Uterus (tissue), 4 donors: ENCODE measurements around the gene CD28. TPM values are rescaled to one million over a fixed set of nuclear protein-coding genes. Genes with fewer than 3 reads are reported as not detected.

Experiments used
- DNase-seq, 2 donors: peaks; one replicate each; pipeline ENCODE4 v3.0.0-alpha.2; 2019 to 2020
- H3K27ac ChIP-seq, 2 donors: fragments of 200-600 bp; sonication (generic); 1 replicate in 1 of 2; 2 replicates in 1 of 2; pipeline ENCODE4 v1.5.1; 2016 to 2018
- H3K27me3 ChIP-seq, 2 donors: fragments of 200-600 bp; sonication (generic); one replicate each; pipeline ENCODE4 v1.5.1; 2018 to 2019; ENCODE audit warnings: control low read depth in 1 of 2
- H3K36me3 ChIP-seq, 2 donors: fragments of 200-600 bp; sonication (generic); one replicate each; pipeline ENCODE4 v1.5.1; 2019; ENCODE audit warnings: control low read depth in 1 of 2
- H3K4me1 ChIP-seq, 2 donors: fragments of 200-600 bp; sonication (generic); one replicate each; pipeline ENCODE4 v1.5.1; 2018 to 2019; ENCODE audit warnings: control low read depth in 1 of 2
- H3K4me3 ChIP-seq, 2 donors: fragments of 200-600 bp; sonication (generic); 1 replicate in 1 of 2; 2 replicates in 1 of 2; pipeline ENCODE4 v1.5.1; 2018 to 2019; ENCODE audit warnings: mild to moderate bottlenecking in 1 of 2
- H3K9me3 ChIP-seq, 2 donors: fragments of 200-600 bp; sonication (generic); one replicate each; pipeline ENCODE4 v1.5.1; 2019; ENCODE audit warnings: control low read depth in 1 of 2
- CTCF ChIP-seq, 4 experiments: fragments of 200-600 bp in 2 of 4; fragments of 450-650 bp in 2 of 4; sonication (generic) in 2 of 4; IDR thresholded peaks; one replicate each; pipeline ENCODE4 v1.5.1; 2016 to 2019; ENCODE audit warnings: antibody characterized with exemption in 4 of 4, mild to moderate bottlenecking in 2 of 4, moderate library complexity in 1 of 4
- POLR2A ChIP-seq, 2 donors: fragments of 450-650 bp; IDR thresholded peaks; one replicate each; pipeline ENCODE4 v1.6.1; 2016; ENCODE audit warnings: antibody characterized with exemption in 2 of 2, mild to moderate bottlenecking in 1 of 2, moderate library complexity in 1 of 2
- intact Hi-C: fragments of 100-400 bp; cut with DNase I; formaldehyde crosslinking; loops from one replicate; pipeline ENCODE4 v1.15.1; 2023; ENCODE audit warnings: low total_unique reads
- total RNA-seq, 4 donors: library from RNA; depleted of rRNA in 3 of 4; stranded (reverse); fragments of >200 nt in 3 of 4; gene quantifications; one replicate each; pipeline versions ENCODE4 v1.1.0 to v1.2.4, GENCODE V29; 2014 to 2023
- donor health status: DM: yes; HTN: yes; CAD: no.

CD28 gene
- total RNA-seq, 4 donors from 2014 or later, result 0.49 to 7.4 (median 1.5) TPM; not detected in 1

GRCh38 chr2:203732092-203732952, 25.9 kb downstream of the CD28 start:
- Histone ChIP-seq H3K4me3 (no peak overlapping the region), H3K27ac (no peak overlapping the region), H3K9me3 (no peaks in the 10 kb centered on the region), H3K36me3 (no peaks in the 10 kb centered on the region), H3K4me1 (no peaks in the 10 kb centered on the region), H3K27me3 (no peaks in the 10 kb centered on the region)
- TF ChIP-seq POLR2A (IDR thresholded peaks at IDR 0.05) (no peak), CTCF (IDR thresholded peaks at IDR 0.05) (no peak)
- intact Hi-C loops, result no loop called here
- no peak for DNase-seq

- intact Hi-C loops, result no loop called here
- no peak for DNase-seq
- Histone ChIP-seq H3K4me1 (no peaks in the 10 kb centered on the region), H3K27ac (no peak overlapping the region), H3K27me3 (no peaks in the 10 kb centered on the region), H3K36me3 (no peaks in the 10 kb centered on the region), H3K4me3 (no peak overlapping the region), H3K9me3 (no peaks in the 10 kb centered on the region)
- no peak for TF ChIP-seq POLR2A (IDR thresholded peaks at IDR 0.05)
- no peak for TF ChIP-seq CTCF (IDR thresholded peaks at IDR 0.05)
Measured at GRCh38 chr2:203732953-203733510, 26.6 kb downstream of the CD28 start.

- Histone ChIP-seq H3K36me3 (no peaks in the 10 kb centered on the region), H3K4me3 (no peak overlapping the region), H3K4me1 (no peaks in the 10 kb centered on the region), H3K27ac (no peak overlapping the region), H3K27me3 (no peaks in the 10 kb centered on the region), H3K9me3 (no peaks in the 10 kb centered on the region)
- intact Hi-C loops, result no loop called here
- TF ChIP-seq POLR2A (IDR thresholded peaks at IDR 0.05) (no peak), CTCF (IDR thresholded peaks at IDR 0.05) (no peak)
- no peak for DNase-seq
Measured at GRCh38 chr2:203733684-203734083, 27.2 kb downstream of the CD28 start.

- H3K4me1 ChIP-seq, result no peaks in the 10 kb centered on the region
- H3K9me3 ChIP-seq, result no peaks in the 10 kb centered on the region
- no peak for DNase-seq
- no peak overlapping the region for H3K27ac ChIP-seq
- no peaks in the 10 kb centered on the region for H3K36me3 ChIP-seq
- intact Hi-C loops, result no loop called here
- H3K27me3 ChIP-seq, result no peaks in the 10 kb centered on the region
- TF ChIP-seq CTCF (IDR thresholded peaks at IDR 0.05), result no peak
- TF ChIP-seq POLR2A (IDR thresholded peaks at IDR 0.05), result no peak
- no peak overlapping the region for H3K4me3 ChIP-seq
Measured at GRCh38 chr2:203734276-203734983, 28.0 kb downstream of the CD28 start.

- Histone ChIP-seq H3K9me3 (no peaks in the 10 kb centered on the region), H3K4me3 (no peak overlapping the region), H3K27me3 (no peaks in the 10 kb centered on the region), H3K27ac (no peak overlapping the region), H3K4me1 (no peaks in the 10 kb centered on the region), H3K36me3 (no peaks in the 10 kb centered on the region)
- no peak for DNase-seq
- intact Hi-C loops, result no loop called here
- TF ChIP-seq CTCF (IDR thresholded peaks at IDR 0.05) (no peak), POLR2A (IDR thresholded peaks at IDR 0.05) (no peak)
Measured at GRCh38 chr2:203737360-203737759, 30.9 kb downstream of the CD28 start.
